Fibroblast of lung (primary cell): ENCODE data around the gene CFAP107.

Experiments
- EZH2 ChIP-seq: IDR thresholded peaks from 2 replicates; pipeline ENCODE4 v1.5.1; 2012; ENCODE audit warnings: low read length, control low read depth, mild to moderate bottlenecking; ENCODE audit errors: missing control alignments
- TF ChIP-seq, protein P1 (sequence below), 2 donors: IDR thresholded peaks in 1 of 2; conservative IDR thresholded peaks in 1 of 2; 1 replicate in 1 of 2; 2 replicates in 1 of 2; pipeline ENCODE4 v1.5.1; 2011 to 2012; ENCODE audit warnings: low read length in 2 of 2, control low read depth in 1 of 2, inconsistent platforms in 1 of 2, low read depth in 1 of 2, mild to moderate bottlenecking in 1 of 2

DNA sequence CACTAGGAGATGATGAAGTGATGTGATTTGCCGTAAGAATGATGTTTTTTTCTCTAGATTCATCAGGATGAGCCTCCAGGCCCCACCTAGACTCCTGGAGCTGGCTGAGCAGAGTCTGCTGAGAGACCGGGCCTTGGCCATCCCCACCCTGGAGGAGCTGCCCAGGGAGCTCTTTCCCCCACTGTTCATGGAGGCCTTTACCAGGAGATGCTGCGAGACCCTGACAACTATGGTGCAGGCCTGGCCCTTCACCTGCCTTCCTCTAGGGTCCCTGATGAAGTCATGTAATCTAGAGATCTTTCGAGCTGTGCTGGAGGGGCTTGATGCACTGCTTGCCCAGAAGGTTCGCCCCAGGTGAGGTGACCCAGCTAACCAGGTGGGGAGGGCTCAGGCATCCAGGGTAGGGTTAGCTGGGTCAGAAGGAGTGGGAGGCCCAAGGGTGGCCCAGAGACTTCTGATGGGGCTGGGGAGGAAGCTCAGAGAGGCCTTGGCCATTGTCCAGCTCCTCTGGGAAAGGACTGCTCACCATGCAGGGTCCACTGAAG lies 28.9 kb downstream of the CFAP107 start:
- TF ChIP-seq, protein P1, sequence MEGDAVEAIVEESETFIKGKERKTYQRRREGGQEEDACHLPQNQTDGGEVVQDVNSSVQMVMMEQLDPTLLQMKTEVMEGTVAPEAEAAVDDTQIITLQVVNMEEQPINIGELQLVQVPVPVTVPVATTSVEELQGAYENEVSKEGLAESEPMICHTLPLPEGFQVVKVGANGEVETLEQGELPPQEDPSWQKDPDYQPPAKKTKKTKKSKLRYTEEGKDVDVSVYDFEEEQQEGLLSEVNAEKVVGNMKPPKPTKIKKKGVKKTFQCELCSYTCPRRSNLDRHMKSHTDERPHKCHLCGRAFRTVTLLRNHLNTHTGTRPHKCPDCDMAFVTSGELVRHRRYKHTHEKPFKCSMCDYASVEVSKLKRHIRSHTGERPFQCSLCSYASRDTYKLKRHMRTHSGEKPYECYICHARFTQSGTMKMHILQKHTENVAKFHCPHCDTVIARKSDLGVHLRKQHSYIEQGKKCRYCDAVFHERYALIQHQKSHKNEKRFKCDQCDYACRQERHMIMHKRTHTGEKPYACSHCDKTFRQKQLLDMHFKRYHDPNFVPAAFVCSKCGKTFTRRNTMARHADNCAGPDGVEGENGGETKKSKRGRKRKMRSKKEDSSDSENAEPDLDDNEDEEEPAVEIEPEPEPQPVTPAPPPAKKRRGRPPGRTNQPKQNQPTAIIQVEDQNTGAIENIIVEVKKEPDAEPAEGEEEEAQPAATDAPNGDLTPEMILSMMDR (conservative IDR thresholded peaks at IDR 0.05 in 1 of 2, IDR thresholded peaks at IDR 0.05 in 1 of 2; ENCODE audit: low read depth in 1 of 2, low read length in 2 of 2) = no peak
- TF ChIP-seq EZH2 = no peak
